HG03159 (cell line): Measurements from ENCODE around the gene IFNLR1.

ENCODE experiments used
- ATAC-seq: cut with Tn5 transposase; IDR thresholded peaks from one replicate; pipeline ENCODE4 v1.9.1; 2021; ENCODE audit warnings: mild to moderate bottlenecking, moderate library complexity; ENCODE audit not compliant: unreplicated experiment

The IFNLR1 gene

DNA sequence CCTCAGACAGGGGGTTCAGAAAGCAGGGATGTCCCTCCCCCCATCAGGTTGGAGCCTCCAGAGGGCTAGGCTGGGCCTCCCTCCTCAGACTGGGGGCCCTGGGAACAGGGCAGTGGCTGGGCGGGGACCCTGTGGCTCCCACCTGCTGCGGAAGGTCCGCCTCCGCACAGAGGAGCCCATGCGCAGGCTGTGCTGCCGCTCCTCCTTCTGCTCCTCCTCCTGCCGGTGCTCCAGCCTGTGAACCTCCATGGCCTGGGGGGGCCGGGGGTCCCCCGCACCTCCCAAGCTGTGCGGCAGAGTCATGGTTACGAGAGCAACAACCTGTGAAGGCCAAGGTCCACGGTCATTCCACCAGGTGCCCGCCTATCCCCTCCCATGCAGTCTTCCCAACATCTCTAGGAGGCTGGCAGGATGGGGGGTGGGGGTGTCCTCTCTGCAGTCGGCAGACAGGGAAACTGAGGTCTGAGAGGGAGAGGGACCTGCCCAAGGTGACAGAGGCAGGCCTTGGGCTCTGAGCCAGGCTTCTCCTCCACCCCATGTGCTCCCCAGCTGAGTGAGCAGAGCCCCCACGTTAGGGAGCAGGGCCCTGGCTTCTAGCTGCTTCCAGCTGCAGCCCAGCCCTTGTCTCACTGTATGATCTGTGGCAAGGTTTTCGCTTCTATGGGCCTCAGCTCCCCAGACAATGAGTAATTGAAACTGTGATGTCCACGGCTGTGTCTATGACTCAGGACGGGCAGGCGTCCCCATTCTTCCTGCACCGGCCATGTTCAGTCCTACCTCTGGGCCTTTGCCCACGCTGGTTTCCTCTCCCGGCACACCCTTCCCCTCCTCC lies 78.5 kb downstream of the IFNLR1 start:
- no peak for ATAC-seq

DNA sequence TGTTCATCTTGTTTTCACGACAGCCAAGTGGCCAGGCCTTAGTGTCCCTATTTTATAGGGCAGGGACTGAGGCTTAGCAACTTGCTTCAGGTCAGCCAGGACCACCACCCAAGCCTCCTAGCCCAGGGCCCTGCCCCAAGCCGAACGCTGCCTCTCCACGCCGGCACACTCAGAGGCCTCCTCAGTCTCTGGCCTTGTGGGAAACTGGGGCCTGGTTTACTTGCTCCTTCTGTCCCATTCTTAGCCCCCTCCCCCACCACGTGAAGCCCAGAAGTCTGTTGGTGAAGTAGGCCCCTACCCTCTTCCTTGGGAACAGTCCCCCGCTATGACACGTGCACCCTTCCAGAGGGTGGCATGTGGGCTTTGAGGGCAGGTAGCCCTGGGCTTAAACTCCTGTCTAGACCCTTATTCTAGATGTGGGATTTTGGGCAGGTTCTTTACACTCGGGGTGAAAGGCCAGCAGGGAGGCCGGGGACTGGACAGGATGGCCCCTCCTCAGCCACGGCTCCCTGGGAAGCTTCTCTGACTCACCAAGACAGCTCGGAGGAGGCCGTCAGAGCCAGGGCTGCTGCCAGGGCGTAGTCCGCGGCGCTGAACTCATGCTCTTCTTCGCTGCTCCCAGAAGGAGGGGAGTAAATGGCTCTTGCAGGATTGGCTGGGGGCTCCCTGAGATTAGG lies 79.5 kb downstream of the IFNLR1 start:
- no peak for ATAC-seq

DNA sequence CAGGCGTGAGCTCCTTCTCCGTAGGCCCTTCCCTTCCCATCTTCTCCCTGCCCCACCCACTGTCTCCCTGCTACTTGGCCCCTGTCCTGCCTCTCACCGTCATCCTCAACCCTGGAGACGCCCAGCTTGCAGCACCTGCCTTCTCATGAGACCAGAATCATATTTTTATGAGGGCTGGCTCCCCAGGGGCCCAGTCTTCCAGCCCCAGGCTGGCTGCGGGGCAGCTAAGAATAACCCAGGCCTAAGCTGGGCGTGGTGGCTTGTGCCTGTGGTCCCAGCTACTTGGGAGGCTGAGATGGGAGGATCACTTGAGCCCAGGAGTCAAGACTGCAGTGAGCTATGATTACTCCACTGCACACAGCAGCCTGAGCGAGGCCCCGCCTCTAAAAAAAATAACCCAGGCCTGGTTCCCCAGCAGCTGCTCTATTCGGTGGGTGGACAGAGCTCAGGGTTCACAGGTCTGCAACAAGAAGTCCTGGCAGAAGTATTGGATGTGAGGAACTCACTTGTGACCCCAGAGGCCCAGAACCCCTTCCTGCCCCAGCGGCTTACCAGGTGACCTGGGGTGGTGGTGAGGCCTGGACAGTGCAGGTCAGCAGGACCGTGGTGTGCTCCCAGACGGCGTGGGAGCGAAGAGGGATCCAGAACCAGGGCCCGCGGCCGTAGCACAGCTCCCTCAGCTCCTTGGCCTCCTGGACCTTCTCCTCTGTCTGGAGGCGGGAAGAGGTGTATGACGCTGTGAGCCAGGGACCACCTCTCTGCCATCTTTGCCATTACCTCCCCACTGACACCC lies 81.5 kb downstream of the IFNLR1 start:
- no peak for ATAC-seq

DNA sequence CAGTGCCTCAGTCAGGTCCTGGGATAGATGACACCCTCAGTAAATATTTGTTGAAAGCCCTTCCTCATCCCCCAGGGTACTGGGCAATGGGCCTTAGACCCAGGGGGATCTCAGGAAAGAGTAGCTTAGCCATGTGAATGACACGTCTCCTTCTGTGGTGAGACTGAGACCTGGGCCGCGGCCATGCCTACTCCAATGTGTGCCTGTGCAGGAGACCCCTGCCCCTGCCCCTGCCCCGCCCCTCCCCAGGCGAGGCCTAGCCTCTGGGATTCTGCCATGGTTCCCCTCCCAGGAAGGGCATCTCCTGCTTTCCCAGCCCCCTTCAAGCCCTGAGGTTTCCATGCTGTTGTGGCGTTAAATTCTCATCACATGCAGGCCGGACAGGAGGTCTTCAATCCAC lies 82.2 kb downstream of the IFNLR1 start:
- ATAC-seq, result no peak
